ENCODE results near the gene TPSAB1. TPM values are rescaled to one million over a fixed set of nuclear protein-coding genes. Genes with fewer than 3 reads are reported as not detected.
"Not testable (repeated sequence)": the region's sequence is repeated elsewhere in the genome, so short reads cannot be mapped to it uniquely, and the experiment has no call there.

TPSAB1 gene
- total RNA-seq, 5 donors from 2014 or later (not counting 1 experiment from before 2014, with no cell fraction given), result 0.39 to 1.6 (median 1.2) TPM; not detected in 2

- DNase-seq; H3K9me3 Mint-ChIP-seq; H3K36me3 Mint-ChIP-seq; H3K4me3 Mint-ChIP-seq; H3K9me3 ChIP-seq; H3K27ac Mint-ChIP-seq; H3K27ac ChIP-seq (ENCODE audit: low read length); CTCF ChIA-PET; H3K4me1 ChIP-seq (ENCODE audit: control insufficient read depth in 1 of 2, extremely low read depth in 1 of 2, insufficient read depth in 2 of 2, low read length in 2 of 2); H3K36me3 ChIP-seq (ENCODE audit: control insufficient read depth in 2 of 2, extremely low read depth in 1 of 2, insufficient read depth in 1 of 2, low read length in 1 of 2); POLR2A ChIA-PET; H3K4me3 ChIP-seq (ENCODE audit: control insufficient read depth in 1 of 2, extremely low read depth in 1 of 2, low read length in 1 of 2); H3K4me1 Mint-ChIP-seq: not testable (repeated sequence)
- no CpG with 5 or more reads among the region's 47 CpGs for WGBS (ENCODE audit: insufficient coverage)
- ATAC-seq (replicated peaks in 1 of 4), result peak in 1 of 4 experiments; percentile 52
- H3K27me3 Mint-ChIP-seq, result peaks cover 8 to 11% of the 10 kb centered on the region in 2 donors
- H3K27me3 ChIP-seq (replicated peaks in 1 of 2; ENCODE audit: control insufficient read depth in 2 of 2, extremely low read depth in 1 of 2, insufficient read depth in 2 of 2, low read length in 1 of 2), result peaks cover 0 to 25% of the 10 kb centered on the region in 2 experiments
Measured at GRCh38 chr16:1253701-1254364, 13.3 kb downstream of the TPSAB1 start.

GRCh38 chr16:1254821-1255220, 14.3 kb downstream of the TPSAB1 start:
- H3K4me3 ChIP-seq (ENCODE audit: control insufficient read depth in 1 of 2, extremely low read depth in 1 of 2, low read length in 1 of 2); H3K27ac ChIP-seq (ENCODE audit: low read length); H3K27ac Mint-ChIP-seq; H3K36me3 ChIP-seq (ENCODE audit: control insufficient read depth in 2 of 2, extremely low read depth in 1 of 2, insufficient read depth in 1 of 2, low read length in 1 of 2); DNase-seq; H3K36me3 Mint-ChIP-seq; POLR2A ChIA-PET; H3K4me1 Mint-ChIP-seq; H3K4me3 Mint-ChIP-seq; ATAC-seq (replicated peaks in 1 of 4); H3K9me3 ChIP-seq; H3K9me3 Mint-ChIP-seq: not testable (repeated sequence)
- H3K27me3 Mint-ChIP-seq, result peaks cover 12 to 15% of the 10 kb centered on the region in 2 donors
- CTCF ChIA-PET, result interaction anchor here in 1 of 2 donors (0.7 kb wide), 1 partner anchor 99 kb away, joined by 3 read pairs; no protein-coding TSS in a partner anchor
- WGBS (ENCODE audit: insufficient coverage), result 73% methylated on average over 3 of the region's 3 CpGs
- peaks cover 0 to 10% of the 10 kb centered on the region in 2 experiments for H3K4me1 ChIP-seq (ENCODE audit: control insufficient read depth in 1 of 2, extremely low read depth in 1 of 2, insufficient read depth in 2 of 2, low read length in 2 of 2)
- H3K27me3 ChIP-seq (replicated peaks in 1 of 2; ENCODE audit: control insufficient read depth in 2 of 2, extremely low read depth in 1 of 2, insufficient read depth in 2 of 2, low read length in 1 of 2), result peaks cover 0 to 34% of the 10 kb centered on the region in 2 experiments

DNA sequence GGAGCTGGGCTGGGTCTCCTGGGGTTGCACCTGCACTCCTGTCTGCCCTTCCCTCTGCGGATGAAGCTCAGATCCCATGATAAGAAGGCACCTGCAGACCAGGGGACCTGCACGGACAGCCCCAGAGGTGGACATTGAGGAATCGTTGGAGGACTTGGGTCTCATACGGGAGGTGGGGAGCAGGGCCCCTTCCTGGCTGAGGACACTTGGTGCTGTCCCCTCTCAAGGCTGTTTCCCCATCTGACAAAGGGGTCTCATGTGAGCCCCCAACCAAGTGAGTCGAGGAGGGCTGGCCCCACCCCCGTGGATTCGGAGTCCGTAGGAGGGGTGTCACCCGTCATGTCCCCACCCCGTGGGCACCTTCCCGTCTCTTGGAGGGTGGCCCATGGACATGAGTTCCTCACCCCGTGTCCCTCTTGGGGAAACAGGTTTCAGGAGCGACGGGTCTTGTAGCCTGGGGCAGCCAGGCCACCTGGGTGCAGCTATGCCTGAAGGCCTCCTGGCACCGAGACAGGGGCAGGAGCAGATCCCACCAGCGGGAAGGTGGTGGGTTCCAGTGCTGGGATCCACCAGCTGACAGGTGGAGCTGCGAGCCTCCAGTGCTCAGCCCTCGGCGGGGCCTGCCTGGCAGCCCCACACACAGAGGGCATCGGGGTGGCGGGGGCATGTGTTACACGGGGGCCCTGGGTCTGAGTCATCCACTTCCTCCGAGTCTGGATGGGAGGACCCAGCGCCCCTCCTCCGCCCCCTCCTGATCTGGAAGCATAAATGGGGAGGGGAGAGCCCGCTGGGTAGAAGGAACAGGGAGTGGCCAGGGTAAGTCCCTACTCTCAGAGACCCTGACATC, 15.0 kb downstream of the TPSAB1 start, which contains the start of gene TPSD1:
TSS of gene TPSD1 (plus strand) at position 794 of the 847 bp plus-strand sequence. CDS start 212 bp downstream, outside the sequence.
- H3K9me3 Mint-ChIP-seq; H3K36me3 Mint-ChIP-seq; H3K27ac Mint-ChIP-seq; H3K9me3 ChIP-seq; POLR2A ChIA-PET; DNase-seq; H3K4me3 Mint-ChIP-seq; ATAC-seq (replicated peaks in 1 of 4); H3K4me3 ChIP-seq (ENCODE audit: control insufficient read depth in 1 of 2, extremely low read depth in 1 of 2, low read length in 1 of 2); H3K27ac ChIP-seq (ENCODE audit: low read length); H3K36me3 ChIP-seq (ENCODE audit: control insufficient read depth in 2 of 2, extremely low read depth in 1 of 2, insufficient read depth in 1 of 2, low read length in 1 of 2); H3K4me1 Mint-ChIP-seq: not testable (repeated sequence)
- Histone ChIP-seq H3K4me1 (ENCODE audit: control insufficient read depth in 1 of 2, extremely low read depth in 1 of 2, insufficient read depth in 2 of 2, low read length in 2 of 2) (peaks cover 0 to 10% of the 10 kb centered on the region in 2 experiments), H3K27me3 (replicated peaks in 1 of 2; ENCODE audit: control insufficient read depth in 2 of 2, extremely low read depth in 1 of 2, insufficient read depth in 2 of 2, low read length in 1 of 2) (peaks cover 0 to 41% of the 10 kb centered on the region in 2 experiments)
- WGBS (ENCODE audit: insufficient coverage), result 68% methylated on average over 13 of the region's 26 CpGs
- CTCF ChIA-PET, result interaction anchor here in 1 of 2 donors (0.7 kb wide), 1 partner anchor 98 kb away, joined by 3 read pairs; no protein-coding TSS in a partner anchor
- peaks cover 17 to 18% of the 10 kb centered on the region in 2 donors for H3K27me3 Mint-ChIP-seq

GRCh38 chr16:1256296-1256873, 15.9 kb downstream of the TPSAB1 start:
- CTCF ChIA-PET, H3K4me3 Mint-ChIP-seq: not testable (repeated sequence)
- 17% methylated on average over 1 of the region's 23 CpGs for WGBS (ENCODE audit: insufficient coverage)

DNA sequence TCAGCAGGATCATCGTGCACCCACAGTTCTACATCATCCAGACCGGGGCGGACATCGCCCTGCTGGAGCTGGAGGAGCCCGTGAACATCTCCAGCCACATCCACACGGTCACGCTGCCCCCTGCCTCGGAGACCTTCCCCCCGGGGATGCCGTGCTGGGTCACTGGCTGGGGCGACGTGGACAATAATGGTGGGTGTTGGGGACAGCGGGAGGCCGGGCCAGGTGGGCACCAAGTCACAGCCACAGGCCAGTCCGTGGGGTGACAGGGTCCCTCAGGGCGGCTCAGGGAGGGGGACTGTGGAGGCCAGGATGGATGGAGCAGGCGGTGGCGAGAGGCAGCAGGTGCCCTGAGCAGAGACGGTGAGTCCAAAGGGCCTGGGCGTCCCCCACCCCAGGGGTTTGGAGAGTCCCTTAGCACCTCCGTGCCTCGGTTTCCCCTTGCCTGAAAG, 16.4 kb downstream of the TPSAB1 start:
- Mint-ChIP-seq H3K36me3 (no peaks in the 10 kb centered on the region), H3K9me3 (no peaks in the 10 kb centered on the region), H3K27me3 (peaks cover 19 to 25% of the 10 kb centered on the region in 2 donors), H3K4me1 (peaks cover 4 to 5% (median 5%) of the 10 kb centered on the region in 3 donors), H3K27ac (no peak overlapping the region), H3K4me3 (no peak overlapping the region)
- no peak overlapping the region for H3K4me3 ChIP-seq (ENCODE audit: control insufficient read depth in 1 of 2, extremely low read depth in 1 of 2, low read length in 1 of 2)
- peaks cover 0 to 10% of the 10 kb centered on the region in 2 experiments for H3K4me1 ChIP-seq (ENCODE audit: control insufficient read depth in 1 of 2, extremely low read depth in 1 of 2, insufficient read depth in 2 of 2, low read length in 2 of 2)
- peaks cover 0 to 55% of the 10 kb centered on the region in 2 experiments for H3K27me3 ChIP-seq (replicated peaks in 1 of 2; ENCODE audit: control insufficient read depth in 2 of 2, extremely low read depth in 1 of 2, insufficient read depth in 2 of 2, low read length in 1 of 2)
- ChIA-PET POLR2A (no interaction called here), CTCF (no interaction called here)
- no peaks in the 10 kb centered on the region for H3K9me3 ChIP-seq
- no peaks in the 10 kb centered on the region for H3K36me3 ChIP-seq (ENCODE audit: control insufficient read depth in 2 of 2, extremely low read depth in 1 of 2, insufficient read depth in 1 of 2, low read length in 1 of 2)
- H3K27ac ChIP-seq (ENCODE audit: low read length), result no peak overlapping the region
- ATAC-seq (replicated peaks in 1 of 4) (no peak), DNase-seq (no peak)
- 79% methylated on average over 15 of the region's 22 CpGs for WGBS (ENCODE audit: insufficient coverage)

More at GRCh38 chr16:1256296-1256873, 15.9 kb downstream of the TPSAB1 start:
- peaks cover 19 to 22% of the 10 kb centered on the region in 2 donors for H3K27me3 Mint-ChIP-seq
- DNase-seq; H3K4me1 Mint-ChIP-seq; POLR2A ChIA-PET; H3K4me3 ChIP-seq (ENCODE audit: control insufficient read depth in 1 of 2, extremely low read depth in 1 of 2, low read length in 1 of 2); H3K9me3 ChIP-seq; H3K27ac Mint-ChIP-seq; H3K9me3 Mint-ChIP-seq; H3K27ac ChIP-seq (ENCODE audit: low read length); ATAC-seq (replicated peaks in 1 of 4); H3K36me3 ChIP-seq (ENCODE audit: control insufficient read depth in 2 of 2, extremely low read depth in 1 of 2, insufficient read depth in 1 of 2, low read length in 1 of 2); H3K36me3 Mint-ChIP-seq: not testable (repeated sequence)
- H3K27me3 ChIP-seq (replicated peaks in 1 of 2; ENCODE audit: control insufficient read depth in 2 of 2, extremely low read depth in 1 of 2, insufficient read depth in 2 of 2, low read length in 1 of 2), result peaks cover 0 to 50% of the 10 kb centered on the region in 2 experiments
- H3K4me1 ChIP-seq (ENCODE audit: control insufficient read depth in 1 of 2, extremely low read depth in 1 of 2, insufficient read depth in 2 of 2, low read length in 2 of 2), result peaks cover 0 to 10% of the 10 kb centered on the region in 2 experiments

- H3K4me3 Mint-ChIP-seq, result no peak overlapping the region
- 78% methylated on average over 31 of the region's 34 CpGs for WGBS (ENCODE audit: insufficient coverage)
- CTCF ChIA-PET, result no interaction called here
Measured at GRCh38 chr16:1257561-1258224, 17.2 kb downstream of the TPSAB1 start.

More at GRCh38 chr16:1257561-1258224, 17.2 kb downstream of the TPSAB1 start:
- Mint-ChIP-seq H3K4me1 (peaks cover 4 to 5% (median 5%) of the 10 kb centered on the region in 3 donors), H3K27me3 (peaks cover 19 to 31% of the 10 kb centered on the region in 2 donors), H3K9me3 (no peaks in the 10 kb centered on the region), H3K27ac (no peak overlapping the region), H3K36me3 (no peaks in the 10 kb centered on the region)
- ATAC-seq (replicated peaks in 1 of 4) (no peak), DNase-seq (peak in 1 of 35 experiments; percentile 39)
- H3K9me3 ChIP-seq, result no peaks in the 10 kb centered on the region
- peaks cover 0 to 63% of the 10 kb centered on the region in 2 experiments for H3K27me3 ChIP-seq (replicated peaks in 1 of 2; ENCODE audit: control insufficient read depth in 2 of 2, extremely low read depth in 1 of 2, insufficient read depth in 2 of 2, low read length in 1 of 2)
- no peaks in the 10 kb centered on the region for H3K36me3 ChIP-seq (ENCODE audit: control insufficient read depth in 2 of 2, extremely low read depth in 1 of 2, insufficient read depth in 1 of 2, low read length in 1 of 2)
- POLR2A ChIA-PET, result no interaction called here
- H3K4me3 ChIP-seq (ENCODE audit: control insufficient read depth in 1 of 2, extremely low read depth in 1 of 2, low read length in 1 of 2), result no peak overlapping the region
- peaks cover 0 to 10% of the 10 kb centered on the region in 2 experiments for H3K4me1 ChIP-seq (ENCODE audit: control insufficient read depth in 1 of 2, extremely low read depth in 1 of 2, insufficient read depth in 2 of 2, low read length in 2 of 2)
- no peak overlapping the region for H3K27ac ChIP-seq (ENCODE audit: low read length)

All from T-cell (primary cell).